OCI-LY3 (cell line): ENCODE data around the gene GPAM.

Experiments used
- H2AFZ ChIP-seq: fragments of 200-600, 300-600 bp; shearing (Covaris generic); 2 replicates; pipeline ENCODE4 v1.6.0; 2014; ENCODE audit warnings: antibody characterized with exemption, low read depth, low read length
- H3K27ac ChIP-seq: fragments of 200-600, 300-600 bp; sonication (generic); 2 replicates; pipeline ENCODE4 v1.5.1; 2014; ENCODE audit warnings: mild to moderate bottlenecking, low read length, moderate library complexity, mixed read lengths
- H3K27me3 ChIP-seq: fragments of 200-600, 300-600 bp; sonication (generic); 2 replicates; pipeline ENCODE4 v1.6.1; 2014; ENCODE audit warnings: low read depth, low read length, mixed read lengths
- H3K36me3 ChIP-seq: fragments of 200-600, 300-600 bp; sonication (generic); replicated peaks from 2 replicates; pipeline ENCODE3; 2014; ENCODE audit warnings: low read depth, low read length, mixed read lengths
- H3K4me1 ChIP-seq: fragments of 300-600, 200-600 bp; sonication (generic); 2 replicates; pipeline ENCODE4 v1.6.1; 2014; ENCODE audit warnings: low read length, mixed read lengths
- H3K4me2 ChIP-seq: fragments of 200-600, 300-600 bp; sonication (generic); 2 replicates; pipeline ENCODE4 v1.6.1; 2014; ENCODE audit warnings: low read length, mixed read lengths
- H3K4me3 ChIP-seq: fragments of 300-600, 200-600 bp; sonication (generic); 2 replicates; pipeline ENCODE4 v1.5.1; 2014; ENCODE audit warnings: antibody characterized with exemption, mild to moderate bottlenecking, low read length, moderate library complexity
- H3K79me2 ChIP-seq: fragments of 300-600, 200-600 bp; shearing (Covaris generic); 2 replicates; pipeline ENCODE4 v1.6.1; 2014; ENCODE audit warnings: mild to moderate bottlenecking, low read length, mixed read lengths
- H3K9ac ChIP-seq: fragments of 300-600, 200-600 bp; shearing (Covaris generic); 2 replicates; pipeline ENCODE4 v1.6.0; 2014; ENCODE audit warnings: mild to moderate bottlenecking, low read length, moderate library complexity
- H3K9me3 ChIP-seq: fragments of 200-600, 300-600 bp; shearing (Covaris generic); 2 replicates; pipeline ENCODE4 v1.6.1; 2014; ENCODE audit warnings: low read length, mixed read lengths; ENCODE audit not compliant: insufficient read depth
- H4K20me1 ChIP-seq: fragments of 200-600, 300-600 bp; sonication (generic); 2 replicates; pipeline ENCODE4 v1.6.1; 2016; ENCODE audit warnings: low read length, mixed read lengths; ENCODE audit not compliant: insufficient read depth
- CTCF ChIP-seq: fragments of 200-600, 300-600 bp; sonication (generic); IDR thresholded peaks from 2 replicates; pipeline ENCODE4 v1.5.1; 2014; ENCODE audit warnings: antibody characterized with exemption, low read length, low read depth
- EZH2phosphoT487 ChIP-seq: fragments of 200-600 bp; shearing (Covaris generic); IDR thresholded peaks from 2 replicates; pipeline ENCODE4 v1.6.1; 2018; ENCODE audit warnings: antibody characterized with exemption, mixed run types, low read depth

The GPAM gene

DNA sequence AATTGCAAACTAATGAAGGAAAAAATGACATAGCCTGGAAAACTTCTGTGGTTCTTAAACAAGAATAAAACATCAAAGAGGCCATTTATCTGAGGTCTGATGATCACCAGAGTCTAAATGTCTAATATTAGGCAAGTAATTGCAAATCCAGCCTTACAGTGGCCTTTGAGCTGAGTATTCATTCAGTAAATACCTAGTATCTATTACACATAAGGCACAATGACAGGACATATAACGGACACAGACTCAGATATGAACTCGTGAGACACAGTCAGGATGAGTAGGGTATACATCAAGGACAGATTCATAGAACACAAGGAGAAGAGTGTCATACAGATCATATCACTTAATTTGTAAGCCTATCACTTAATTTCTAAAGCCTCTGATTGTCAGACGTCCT, 16.8 kb downstream of the GPAM start:
- H3K4me3 ChIP-seq = no peak overlapping the region
- no peak overlapping the region for H3K27ac ChIP-seq
- no peaks in the 10 kb centered on the region for H3K9me3 ChIP-seq
- H4K20me1 ChIP-seq = no peaks in the 10 kb centered on the region
- TF ChIP-seq CTCF (no peak), EZH2phosphoT487 (no peak)
- no peaks in the 10 kb centered on the region for H3K27me3 ChIP-seq
- no peak overlapping the region for H2AFZ ChIP-seq
- H3K36me3 ChIP-seq = peaks cover 4% of the 10 kb centered on the region
- no peaks in the 10 kb centered on the region for H3K4me1 ChIP-seq
- no peak overlapping the region for H3K4me2 ChIP-seq
- no peak overlapping the region for H3K9ac ChIP-seq
- no peaks in the 10 kb centered on the region for H3K79me2 ChIP-seq

GRCh38 chr10:112161757-112162518, 21.6 kb downstream of the GPAM start:
- H2AFZ ChIP-seq = no peak overlapping the region
- H3K36me3 ChIP-seq = peaks cover 5% of the 10 kb centered on the region
- H3K27ac ChIP-seq = no peak overlapping the region
- no peak for TF ChIP-seq EZH2phosphoT487
- TF ChIP-seq CTCF = no peak
- no peak overlapping the region for H3K9ac ChIP-seq
- H4K20me1 ChIP-seq = no peaks in the 10 kb centered on the region
- H3K4me3 ChIP-seq = no peak overlapping the region
- H3K4me2 ChIP-seq = no peak overlapping the region
- no peaks in the 10 kb centered on the region for H3K4me1 ChIP-seq
- H3K9me3 ChIP-seq = no peaks in the 10 kb centered on the region
- no peaks in the 10 kb centered on the region for H3K79me2 ChIP-seq
- H3K27me3 ChIP-seq = no peaks in the 10 kb centered on the region

DNA sequence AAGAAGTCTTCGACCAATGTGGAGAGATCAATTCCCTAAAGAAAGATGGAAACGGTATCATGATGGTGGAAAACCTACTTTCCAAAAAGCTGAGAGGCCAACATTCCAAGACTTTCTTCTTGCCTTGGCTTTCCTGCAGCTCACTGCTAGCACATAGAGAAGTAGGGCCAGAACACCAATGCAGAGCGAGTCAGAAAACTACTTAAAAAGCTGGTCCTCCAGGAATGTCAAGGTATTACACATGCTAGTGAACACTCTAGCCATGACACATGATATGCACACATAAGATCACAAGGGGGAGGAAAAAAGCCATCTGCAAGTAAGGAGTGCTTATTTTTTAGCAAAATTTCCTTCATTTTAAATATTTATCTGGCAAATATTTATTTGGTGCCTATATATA, 22.7 kb downstream of the GPAM start:
- H3K4me1 ChIP-seq = no peaks in the 10 kb centered on the region
- TF ChIP-seq EZH2phosphoT487 = no peak
- TF ChIP-seq CTCF = no peak
- H3K27me3 ChIP-seq = no peaks in the 10 kb centered on the region
- no peak overlapping the region for H3K4me3 ChIP-seq
- H3K27ac ChIP-seq = no peak overlapping the region
- no peaks in the 10 kb centered on the region for H3K9me3 ChIP-seq
- no peaks in the 10 kb centered on the region for H3K79me2 ChIP-seq
- H2AFZ ChIP-seq = no peak overlapping the region
- H3K36me3 ChIP-seq = peaks cover 5% of the 10 kb centered on the region
- H4K20me1 ChIP-seq = no peaks in the 10 kb centered on the region
- no peak overlapping the region for H3K4me2 ChIP-seq
- no peak overlapping the region for H3K9ac ChIP-seq

- Histone ChIP-seq H3K4me3 (no peak overlapping the region), H2AFZ (no peak overlapping the region), H3K36me3 (peaks cover 5% of the 10 kb centered on the region), H3K4me2 (no peak overlapping the region), H3K27me3 (no peaks in the 10 kb centered on the region), H3K79me2 (no peaks in the 10 kb centered on the region), H3K9me3 (no peaks in the 10 kb centered on the region), H4K20me1 (no peaks in the 10 kb centered on the region), H3K4me1 (no peaks in the 10 kb centered on the region), H3K27ac (no peak overlapping the region), H3K9ac (no peak overlapping the region)
- no peak for TF ChIP-seq EZH2phosphoT487
- no peak for TF ChIP-seq CTCF
Observed at GRCh38 chr10:112159469-112159868, 24.1 kb downstream of the GPAM start.
